Mesenchymal stem cell (in vitro differentiated cells and primary cell): ENCODE measurements around the gene FASTKD1.
"Not testable (repeated sequence)": the region's sequence is repeated elsewhere in the genome, so short reads cannot be mapped to it uniquely, and the experiment has no call there.

Experiments used
- DNase-seq: peaks from one replicate; pipeline ENCODE4 v3.0.0-alpha.2; 2013
- H2AFZ ChIP-seq: one replicate; pipeline ENCODE4 v1.6.1; 2013; ENCODE audit warnings: low read depth, mild to moderate bottlenecking, control low read depth, inconsistent platforms, low read length, moderate library complexity
- H2AK5ac ChIP-seq: 2 replicates; pipeline ENCODE4 v1.6.1; 2013; ENCODE audit warnings: low read length, moderate library complexity, mild to moderate bottlenecking, inconsistent platforms; ENCODE audit not compliant: severe bottlenecking
- H2BK120ac ChIP-seq: one replicate; pipeline ENCODE4 v1.6.1; 2013; ENCODE audit warnings: low read depth, mild to moderate bottlenecking, inconsistent platforms, low read length, moderate library complexity
- H2BK12ac ChIP-seq, 2 experiments: one replicate each; pipeline ENCODE4 v1.6.1; 2013; ENCODE audit warnings: inconsistent platforms in 2 of 2, low read length in 2 of 2, mild to moderate bottlenecking in 2 of 2, moderate library complexity in 2 of 2, control low read depth in 1 of 2
- H2BK15ac ChIP-seq: one replicate; pipeline ENCODE4 v1.6.1; 2013; ENCODE audit warnings: mild to moderate bottlenecking, low read depth, inconsistent platforms; ENCODE audit not compliant: poor library complexity, severe bottlenecking
- H2BK5ac ChIP-seq: 2 replicates; pipeline ENCODE4 v1.6.1; 2013; ENCODE audit warnings: low read depth, mild to moderate bottlenecking, low read length, control low read depth, inconsistent platforms; ENCODE audit not compliant: poor library complexity, severe bottlenecking
- H3K14ac ChIP-seq, 2 experiments: one replicate each; pipeline ENCODE4 v1.6.1; 2013; ENCODE audit warnings: inconsistent platforms in 2 of 2, low read length in 2 of 2, control low read depth in 1 of 2, mild to moderate bottlenecking in 1 of 2, moderate library complexity in 1 of 2
- H3K18ac ChIP-seq, 2 experiments: one replicate each; pipeline ENCODE4 v1.6.1; 2013; ENCODE audit warnings: inconsistent platforms in 2 of 2, low read length in 2 of 2, control low read depth in 1 of 2, low read depth in 1 of 2, mild to moderate bottlenecking in 1 of 2
- H3K23ac ChIP-seq, 2 experiments: one replicate each; pipeline ENCODE4 v1.6.1; 2013; ENCODE audit warnings: inconsistent platforms in 2 of 2, low read length in 2 of 2, mild to moderate bottlenecking in 2 of 2, moderate library complexity in 2 of 2, control low read depth in 1 of 2
- H3K27ac ChIP-seq: 2 replicates; pipeline ENCODE4 v1.5.1; 2013; ENCODE audit warnings: mild to moderate bottlenecking, moderate library complexity, low read length, control low read depth, inconsistent platforms; ENCODE audit not compliant: poor library complexity, severe bottlenecking
- H3K27me3 ChIP-seq, 2 experiments: 2 replicates each; pipeline versions ENCODE4 v1.6.1 to v1.7.0; 2013; ENCODE audit warnings: low read length in 2 of 2, mild to moderate bottlenecking in 2 of 2, moderate library complexity in 2 of 2, control low read depth in 1 of 2, inconsistent platforms in 1 of 2; ENCODE audit not compliant: control insufficient read depth in 1 of 2, insufficient read depth in 1 of 2
- H3K36me3 ChIP-seq, 2 experiments: 2 replicates each; pipeline versions ENCODE4 v1.6.1 to v1.7.0; 2013; ENCODE audit warnings: low read length in 2 of 2, control low read depth in 1 of 2, inconsistent platforms in 1 of 2, low read depth in 1 of 2, mild to moderate bottlenecking in 1 of 2; ENCODE audit not compliant: insufficient read depth in 2 of 2, control insufficient read depth in 1 of 2
- H3K4ac ChIP-seq, 2 experiments: one replicate each; pipeline ENCODE4 v1.6.1; 2013; ENCODE audit warnings: inconsistent platforms in 2 of 2, low read length in 2 of 2, mild to moderate bottlenecking in 2 of 2, moderate library complexity in 2 of 2, control low read depth in 1 of 2, low read depth in 1 of 2
- H3K4me1 ChIP-seq: 2 replicates; pipeline ENCODE4 v1.6.1; 2013; ENCODE audit warnings: low read depth, low read length, control low read depth; ENCODE audit not compliant: control insufficient read depth, insufficient read depth
- H3K4me2 ChIP-seq: 2 replicates; pipeline ENCODE4 v1.6.1; 2013; ENCODE audit warnings: low read length, mild to moderate bottlenecking, inconsistent platforms; ENCODE audit not compliant: poor library complexity, severe bottlenecking
- H3K4me3 ChIP-seq, 2 experiments: 2 replicates each; pipeline versions ENCODE4 v1.5.1 to v1.7.0; 2013; ENCODE audit warnings: low read length in 2 of 2, mild to moderate bottlenecking in 2 of 2, control low read depth in 1 of 2, low read depth in 1 of 2; ENCODE audit not compliant: insufficient read depth in 1 of 2
- H3K79me1 ChIP-seq: replicated peaks from 2 replicates; pipeline ENCODE4 v1.6.1; 2013; ENCODE audit warnings: mild to moderate bottlenecking, control low read depth, low read length, inconsistent platforms; ENCODE audit not compliant: poor library complexity, severe bottlenecking
- H3K9ac ChIP-seq: 2 replicates; pipeline ENCODE4 v1.7.0; 2013; ENCODE audit warnings: mild to moderate bottlenecking, low read length, moderate library complexity
- H3K9me3 ChIP-seq: 2 replicates; pipeline ENCODE4 v1.7.0; 2013; ENCODE audit warnings: mild to moderate bottlenecking, low read length; ENCODE audit not compliant: control insufficient read depth
- H4K8ac ChIP-seq: one replicate; pipeline ENCODE4 v1.6.1; 2013; ENCODE audit warnings: inconsistent platforms, mild to moderate bottlenecking, low read length, moderate library complexity
- H4K91ac ChIP-seq: one replicate; pipeline ENCODE4 v1.6.1; 2013; ENCODE audit warnings: mild to moderate bottlenecking, low read length, inconsistent platforms
- WGBS: methylation state at CpG from one replicate; pipeline ENCODE4 v1.1.7; 2013; ENCODE audit warnings: mixed read lengths; 5-methylcytosine and 5-hydroxymethylcytosine counted together

FASTKD1 gene

GRCh38 chr2:169565686-169566085, 8.0 kb downstream of the FASTKD1 start:
- H3K9ac ChIP-seq, result no peak overlapping the region
- no peak overlapping the region for H2BK5ac ChIP-seq
- H4K91ac ChIP-seq, result no peak overlapping the region
- H3K79me1 ChIP-seq, result peaks cover 4% of the 10 kb centered on the region
- no peak overlapping the region for H3K4me3 ChIP-seq
- H3K9me3 ChIP-seq, result no peaks in the 10 kb centered on the region
- no peak overlapping the region for H3K18ac ChIP-seq
- no peak overlapping the region for H3K4me2 ChIP-seq
- WGBS, result 100% methylated on average over 1 of the region's 1 CpG
- no peak overlapping the region for H2BK15ac ChIP-seq
- peaks cover 0 to 3% of the 10 kb centered on the region in 2 experiments for H3K36me3 ChIP-seq
- no peak overlapping the region for H3K23ac ChIP-seq
- no peak overlapping the region for H3K4ac ChIP-seq
- no peaks in the 10 kb centered on the region for H3K4me1 ChIP-seq
- H3K27ac ChIP-seq, result no peak overlapping the region
- H3K27me3 ChIP-seq, result no peaks in the 10 kb centered on the region
- no peak overlapping the region for H2BK120ac ChIP-seq
- H2AFZ ChIP-seq, result no peak overlapping the region
- no peak overlapping the region for H2BK12ac ChIP-seq
- H2AK5ac ChIP-seq, result no peak overlapping the region
- no peak for DNase-seq
- H3K14ac ChIP-seq, result no peak overlapping the region
- no peak overlapping the region for H4K8ac ChIP-seq

GRCh38 chr2:169562519-169562918, 11.1 kb downstream of the FASTKD1 start:
- Histone ChIP-seq H2AFZ (no peak overlapping the region), H2AK5ac (no peak overlapping the region), H3K27me3 (no peaks in the 10 kb centered on the region), H3K9ac (no peak overlapping the region), H2BK120ac (no peak overlapping the region), H3K23ac (no peak overlapping the region), H2BK5ac (no peak overlapping the region), H3K4me1 (no peaks in the 10 kb centered on the region), H2BK15ac (no peak overlapping the region), H3K4me3 (no peak overlapping the region), H3K9me3 (no peaks in the 10 kb centered on the region), H4K91ac (no peak overlapping the region), H3K14ac (no peak overlapping the region), H3K36me3 (no peaks in the 10 kb centered on the region), H2BK12ac (no peak overlapping the region), H4K8ac (no peak overlapping the region), H3K79me1 (peaks cover 4% of the 10 kb centered on the region), H3K4ac (no peak overlapping the region), H3K27ac (no peak overlapping the region), H3K18ac (no peak overlapping the region), H3K4me2 (no peak overlapping the region)
- DNase-seq, result no peak
- 98% methylated on average over 2 of the region's 2 CpGs for WGBS

GRCh38 chr2:169562084-169562483, 11.6 kb downstream of the FASTKD1 start:
- WGBS, result 100% methylated on average over 1 of the region's 5 CpGs
- H2AFZ ChIP-seq, H3K4ac ChIP-seq, H3K27me3 ChIP-seq, H4K91ac ChIP-seq, H2BK5ac ChIP-seq, H3K4me1 ChIP-seq, H2BK12ac ChIP-seq, H3K4me2 ChIP-seq, H3K9me3 ChIP-seq, H3K79me1 ChIP-seq, H2BK120ac ChIP-seq, H4K8ac ChIP-seq, H2AK5ac ChIP-seq, H2BK15ac ChIP-seq, H3K27ac ChIP-seq, H3K14ac ChIP-seq, H3K9ac ChIP-seq, DNase-seq, H3K23ac ChIP-seq, H3K18ac ChIP-seq, H3K36me3 ChIP-seq, H3K4me3 ChIP-seq: not testable (repeated sequence)

GRCh38 chr2:169561364-169561763, 12.3 kb downstream of the FASTKD1 start:
- Histone ChIP-seq H3K4me2 (no peak overlapping the region), H2BK15ac (no peak overlapping the region), H3K27ac (no peak overlapping the region), H3K27me3 (no peaks in the 10 kb centered on the region), H3K4ac (no peak overlapping the region), H2AK5ac (no peak overlapping the region), H3K9ac (no peak overlapping the region), H2BK120ac (no peak overlapping the region), H3K79me1 (peaks cover 2% of the 10 kb centered on the region), H4K91ac (no peak overlapping the region), H2BK12ac (no peak overlapping the region), H3K4me1 (no peaks in the 10 kb centered on the region), H3K14ac (no peak overlapping the region), H4K8ac (no peak overlapping the region), H3K23ac (no peak overlapping the region), H2BK5ac (no peak overlapping the region), H3K36me3 (peaks cover 0 to 4% of the 10 kb centered on the region in 2 experiments), H2AFZ (no peak overlapping the region), H3K4me3 (no peak overlapping the region), H3K9me3 (no peaks in the 10 kb centered on the region), H3K18ac (no peak overlapping the region)
- no CpG with 5 or more reads among the region's 1 CpG for WGBS
- DNase-seq, result no peak
